ENCODE results near the gene CBR1.
A peak's percentile ranks its signal among the peaks of the same experiment; 100 is the strongest.
"Not testable (repeated sequence)": the region's sequence is repeated elsewhere in the genome, so short reads cannot be mapped to it uniquely, and the experiment has no call there.

CBR1 gene

DNA sequence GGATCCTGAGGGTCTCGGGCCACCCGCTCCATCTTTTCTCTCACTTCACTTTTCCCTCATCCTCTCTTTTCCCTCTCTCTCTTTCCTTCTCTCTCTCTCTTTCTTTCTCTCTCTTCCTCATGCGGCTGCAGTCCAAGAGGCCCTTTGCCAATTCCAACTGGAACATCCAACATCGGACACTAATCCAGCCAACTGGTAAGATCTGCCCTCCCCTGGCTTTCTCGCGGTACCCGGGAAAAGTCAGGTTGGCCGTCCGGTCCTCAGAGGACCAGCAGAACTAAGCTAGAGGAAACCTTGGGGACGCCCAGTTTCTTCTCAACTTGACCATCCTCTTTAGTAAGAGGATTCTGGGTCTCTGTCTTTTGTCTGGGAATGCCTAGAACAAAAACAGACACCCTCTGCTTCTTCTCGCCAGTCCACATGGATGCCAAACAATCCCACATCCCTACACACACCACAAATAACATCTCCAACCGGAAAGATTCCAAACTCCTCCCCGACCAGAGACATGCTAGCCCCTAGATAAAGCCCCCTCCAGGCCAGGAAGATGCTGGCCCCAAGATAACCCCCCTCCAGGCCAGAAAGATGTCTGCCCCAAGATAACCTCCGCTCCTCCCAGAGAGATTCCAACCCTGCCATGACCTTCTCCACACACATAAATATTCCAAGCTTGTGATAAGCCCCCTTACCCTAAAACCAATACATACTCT lies 6.3 kb upstream of the CBR1 start:
- H3K27ac ChIP-seq: no peak overlapping the region
- TF ChIP-seq ZFX (IDR thresholded peaks at IDR 0.05): no peak
- TF ChIP-seq, protein P1, sequence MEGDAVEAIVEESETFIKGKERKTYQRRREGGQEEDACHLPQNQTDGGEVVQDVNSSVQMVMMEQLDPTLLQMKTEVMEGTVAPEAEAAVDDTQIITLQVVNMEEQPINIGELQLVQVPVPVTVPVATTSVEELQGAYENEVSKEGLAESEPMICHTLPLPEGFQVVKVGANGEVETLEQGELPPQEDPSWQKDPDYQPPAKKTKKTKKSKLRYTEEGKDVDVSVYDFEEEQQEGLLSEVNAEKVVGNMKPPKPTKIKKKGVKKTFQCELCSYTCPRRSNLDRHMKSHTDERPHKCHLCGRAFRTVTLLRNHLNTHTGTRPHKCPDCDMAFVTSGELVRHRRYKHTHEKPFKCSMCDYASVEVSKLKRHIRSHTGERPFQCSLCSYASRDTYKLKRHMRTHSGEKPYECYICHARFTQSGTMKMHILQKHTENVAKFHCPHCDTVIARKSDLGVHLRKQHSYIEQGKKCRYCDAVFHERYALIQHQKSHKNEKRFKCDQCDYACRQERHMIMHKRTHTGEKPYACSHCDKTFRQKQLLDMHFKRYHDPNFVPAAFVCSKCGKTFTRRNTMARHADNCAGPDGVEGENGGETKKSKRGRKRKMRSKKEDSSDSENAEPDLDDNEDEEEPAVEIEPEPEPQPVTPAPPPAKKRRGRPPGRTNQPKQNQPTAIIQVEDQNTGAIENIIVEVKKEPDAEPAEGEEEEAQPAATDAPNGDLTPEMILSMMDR (conservative IDR thresholded peaks at IDR 0.05): no peak

DNA sequence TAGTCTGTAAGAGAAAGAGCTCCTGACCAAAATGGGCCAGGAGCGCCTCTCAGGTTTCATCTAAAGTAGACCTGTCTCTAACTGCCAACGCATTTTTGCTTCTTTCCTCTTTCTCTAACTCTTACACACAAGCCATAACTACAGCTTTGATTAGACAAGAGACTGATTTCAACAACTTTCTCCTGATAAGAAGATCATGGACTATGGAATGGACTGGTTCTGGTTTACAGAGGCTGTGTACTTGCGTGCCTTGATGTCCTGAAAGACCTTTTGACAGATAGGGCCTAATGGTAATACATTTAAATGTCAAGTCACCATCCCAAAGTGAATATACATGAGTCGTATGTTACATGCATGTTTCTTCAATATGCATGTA lies 5.8 kb upstream of the CBR1 start:
- H3K27ac ChIP-seq: no peak overlapping the region
- no peak for TF ChIP-seq ZFX (IDR thresholded peaks at IDR 0.05)
- TF ChIP-seq, protein P1 (conservative IDR thresholded peaks at IDR 0.05): no peak

DNA sequence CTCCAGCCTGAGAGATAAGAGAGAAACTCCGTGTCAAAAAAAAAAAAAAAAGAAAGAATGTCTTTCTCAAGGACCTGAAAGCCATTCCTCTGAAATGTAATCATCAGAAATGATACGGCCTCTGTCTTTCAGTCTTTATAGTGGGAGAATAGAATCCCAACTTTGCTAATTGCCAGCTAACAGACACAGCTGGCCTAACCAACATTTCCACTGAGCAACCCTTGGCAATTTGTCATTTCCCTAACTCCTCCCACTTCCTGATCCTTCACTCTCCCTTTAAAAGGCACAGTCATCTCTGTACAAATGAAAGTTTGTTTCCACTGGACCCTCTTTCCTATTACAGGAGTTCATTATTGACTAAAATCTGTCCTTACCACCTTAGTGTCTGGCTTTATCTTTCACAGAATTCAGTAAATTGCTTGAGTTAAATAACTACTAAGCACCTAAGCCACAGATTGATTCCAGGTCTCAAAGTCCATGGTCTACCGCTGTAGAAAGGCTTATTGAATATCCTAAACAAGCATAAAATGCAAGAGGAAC lies 4.3 kb upstream of the CBR1 start:
- H3K27ac ChIP-seq: no peak overlapping the region

DNA sequence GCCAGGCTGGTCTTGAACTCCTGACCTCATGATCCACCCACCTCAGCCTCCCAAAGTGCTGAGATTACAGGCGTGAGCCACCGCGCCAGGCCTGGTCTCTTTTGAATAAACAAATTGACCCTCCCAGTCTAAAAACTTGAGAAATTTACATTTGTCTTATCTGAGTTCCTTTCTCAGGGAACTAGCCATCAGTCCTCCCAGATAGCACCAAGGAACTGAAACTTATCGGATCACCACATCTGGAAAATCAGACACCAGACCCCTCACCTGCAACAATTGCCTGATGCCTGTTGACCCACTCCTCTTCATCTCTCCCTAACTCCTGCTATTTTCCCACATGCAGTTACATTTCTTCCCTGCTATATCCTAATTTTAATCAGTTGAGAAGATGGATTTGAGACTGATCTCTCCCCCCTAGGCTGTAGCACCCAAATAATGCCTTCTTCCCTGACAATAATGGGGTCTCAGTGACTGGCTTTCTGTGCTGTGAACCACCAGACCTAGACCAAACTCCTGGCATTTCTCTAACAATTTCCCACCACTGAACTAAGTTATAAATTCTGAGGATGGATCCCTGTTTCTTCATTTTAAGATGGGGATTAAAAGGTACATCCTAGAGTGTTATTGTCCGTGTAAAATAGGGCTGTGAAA lies 951 bp upstream of the CBR1 start:
- peak overlapping the region; percentile 91; the same call in 1 of the 2 replicates for H3K27ac ChIP-seq
- TF ChIP-seq, protein P1 (conservative IDR thresholded peaks at IDR 0.05): no peak
- no peak for TF ChIP-seq ZFX (IDR thresholded peaks at IDR 0.05)

More for the DNA sequence above, 4.3 kb upstream of the CBR1 start:
- TF ChIP-seq ZFX (IDR thresholded peaks at IDR 0.05): no peak
- TF ChIP-seq, protein P1 (conservative IDR thresholded peaks at IDR 0.05): no peak

DNA sequence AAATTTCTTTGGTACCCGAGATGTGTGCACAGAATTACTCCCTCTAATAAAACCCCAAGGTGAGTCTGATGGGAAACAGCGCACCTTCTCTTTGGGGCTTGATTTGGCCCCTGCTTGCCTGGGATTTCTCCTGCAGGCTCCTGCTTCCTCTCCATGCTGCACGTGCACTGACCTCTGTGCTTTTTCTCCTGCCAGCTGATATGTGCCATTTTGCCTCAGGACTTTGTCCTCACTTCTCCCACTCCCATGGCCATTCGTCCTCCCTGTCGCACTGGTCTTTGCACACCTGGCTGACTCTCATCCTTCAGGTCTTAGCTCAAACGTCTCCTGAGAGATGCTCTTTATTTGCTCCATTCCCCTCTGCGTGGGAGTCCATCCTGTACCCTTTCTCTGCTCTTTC lies 1.2 kb downstream of the CBR1 start:
- no peak overlapping the region for H3K27ac ChIP-seq
- TF ChIP-seq ZFX (IDR thresholded peaks at IDR 0.05): no peak

DNA sequence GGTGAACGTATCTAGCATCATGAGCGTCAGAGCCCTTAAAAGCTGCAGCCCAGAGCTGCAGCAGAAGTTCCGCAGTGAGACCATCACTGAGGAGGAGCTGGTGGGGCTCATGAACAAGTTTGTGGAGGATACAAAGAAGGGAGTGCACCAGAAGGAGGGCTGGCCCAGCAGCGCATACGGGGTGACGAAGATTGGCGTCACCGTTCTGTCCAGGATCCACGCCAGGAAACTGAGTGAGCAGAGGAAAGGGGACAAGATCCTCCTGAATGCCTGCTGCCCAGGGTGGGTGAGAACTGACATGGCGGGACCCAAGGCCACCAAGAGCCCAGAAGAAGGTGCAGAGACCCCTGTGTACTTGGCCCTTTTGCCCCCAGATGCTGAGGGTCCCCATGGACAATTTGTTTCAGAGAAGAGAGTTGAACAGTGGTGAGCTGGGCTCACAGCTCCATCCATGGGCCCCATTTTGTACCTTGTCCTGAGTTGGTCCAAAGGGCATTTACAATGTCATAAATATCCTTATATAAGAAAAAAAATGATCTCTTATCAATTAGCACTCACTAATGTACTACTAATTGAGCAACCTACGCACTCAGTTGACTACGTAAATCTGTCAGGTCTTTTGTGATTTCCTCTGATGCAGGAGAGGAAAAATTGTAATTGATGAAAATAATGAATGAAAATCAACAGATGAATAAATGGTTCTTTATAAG lies 2.8 kb downstream of the CBR1 start:
- TF ChIP-seq ZFX (IDR thresholded peaks at IDR 0.05): no peak
- TF ChIP-seq, protein P1 (conservative IDR thresholded peaks at IDR 0.05): no peak
- H3K27ac ChIP-seq: no peak overlapping the region

DNA sequence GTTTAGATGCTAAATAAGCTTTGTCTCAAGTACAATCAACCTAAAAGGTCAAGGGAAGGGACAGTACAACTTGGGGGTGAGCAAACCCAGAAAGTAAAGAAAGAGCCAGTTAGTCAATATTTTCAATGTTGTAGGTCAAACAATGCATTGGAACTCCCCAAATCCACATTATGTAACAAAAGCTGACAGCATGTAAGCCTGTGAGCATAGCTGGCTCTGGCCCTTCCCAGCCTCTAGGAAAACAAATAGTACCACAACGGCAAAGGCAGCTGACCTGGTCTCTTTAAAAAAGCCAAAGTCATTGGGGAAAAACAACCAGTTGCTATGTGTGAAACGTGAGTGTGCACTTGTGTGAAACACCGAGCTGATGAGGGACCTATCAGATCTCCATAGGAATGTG lies 3.4 kb downstream of the CBR1 start:
- no peak overlapping the region for H3K27ac ChIP-seq
- TF ChIP-seq, protein P1 (conservative IDR thresholded peaks at IDR 0.05): no peak
- no peak for TF ChIP-seq ZFX (IDR thresholded peaks at IDR 0.05)

DNA sequence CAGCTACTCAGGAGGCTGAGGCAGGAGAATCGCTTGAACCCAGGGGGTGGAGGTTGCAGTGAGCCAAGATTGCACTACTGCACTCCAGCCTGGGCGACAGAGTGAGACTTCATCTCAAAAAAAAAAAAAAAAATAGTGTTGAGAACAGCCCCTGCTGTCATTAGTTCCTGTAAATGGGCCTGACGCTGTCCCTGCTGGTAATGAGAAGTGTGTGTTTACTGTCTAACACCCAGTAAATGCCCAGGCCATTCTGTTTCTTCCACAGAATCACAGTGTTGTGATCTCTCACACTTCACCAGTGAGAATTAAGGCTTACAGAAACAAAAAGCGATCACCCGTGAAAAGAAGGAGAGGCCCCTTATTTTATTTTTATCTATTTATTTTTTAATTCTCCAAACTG lies 4.1 kb downstream of the CBR1 start:
- H3K27ac ChIP-seq: not testable (repeated sequence)

Data from C4-2B (cell line).